Measurements from ENCODE around the gene PRR14.

The PRR14 gene

DNA sequence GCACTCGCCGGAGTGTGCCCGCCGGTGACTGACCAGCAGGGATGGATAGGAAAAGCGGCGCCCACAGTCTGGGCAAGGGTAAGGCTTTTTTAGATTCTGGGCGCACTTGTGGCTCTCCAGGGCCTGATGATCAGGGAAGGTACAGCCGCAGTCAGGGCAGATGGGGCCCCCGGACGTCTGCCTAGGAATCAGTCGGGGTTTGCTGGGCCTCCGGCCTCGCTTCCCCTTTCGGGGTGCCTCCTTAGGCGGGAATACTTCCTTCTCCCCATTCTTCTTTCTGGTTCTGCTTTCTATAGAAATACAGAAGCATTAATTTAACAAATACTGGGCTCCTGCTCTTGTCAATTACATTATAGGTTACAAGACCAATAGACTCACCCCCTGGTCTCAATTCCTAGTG lies 45.6 kb upstream of the PRR14 start (continued):
- TF ChIP-seq ZNF169 (tag by site-specific recombination; IDR thresholded peaks at IDR 0.05) (no peak), SALL2 (tag by site-specific recombination; IDR thresholded peaks at IDR 0.05; ENCODE audit: borderline replicate concordance) (no peak), ZNF558 (tag by site-specific recombination; IDR thresholded peaks at IDR 0.05) (no peak), SP3 (tag by site-specific recombination; IDR thresholded peaks at IDR 0.05) (no peak)
- TF ChIP-seq, protein P1, sequence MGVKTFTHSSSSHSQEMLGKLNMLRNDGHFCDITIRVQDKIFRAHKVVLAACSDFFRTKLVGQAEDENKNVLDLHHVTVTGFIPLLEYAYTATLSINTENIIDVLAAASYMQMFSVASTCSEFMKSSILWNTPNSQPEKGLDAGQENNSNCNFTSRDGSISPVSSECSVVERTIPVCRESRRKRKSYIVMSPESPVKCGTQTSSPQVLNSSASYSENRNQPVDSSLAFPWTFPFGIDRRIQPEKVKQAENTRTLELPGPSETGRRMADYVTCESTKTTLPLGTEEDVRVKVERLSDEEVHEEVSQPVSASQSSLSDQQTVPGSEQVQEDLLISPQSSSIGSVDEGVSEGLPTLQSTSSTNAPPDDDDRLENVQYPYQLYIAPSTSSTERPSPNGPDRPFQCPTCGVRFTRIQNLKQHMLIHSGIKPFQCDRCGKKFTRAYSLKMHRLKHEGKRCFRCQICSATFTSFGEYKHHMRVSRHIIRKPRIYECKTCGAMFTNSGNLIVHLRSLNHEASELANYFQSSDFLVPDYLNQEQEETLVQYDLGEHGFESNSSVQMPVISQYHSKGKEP (tag by site-specific recombination; IDR thresholded peaks at IDR 0.05), result no peak

DNA sequence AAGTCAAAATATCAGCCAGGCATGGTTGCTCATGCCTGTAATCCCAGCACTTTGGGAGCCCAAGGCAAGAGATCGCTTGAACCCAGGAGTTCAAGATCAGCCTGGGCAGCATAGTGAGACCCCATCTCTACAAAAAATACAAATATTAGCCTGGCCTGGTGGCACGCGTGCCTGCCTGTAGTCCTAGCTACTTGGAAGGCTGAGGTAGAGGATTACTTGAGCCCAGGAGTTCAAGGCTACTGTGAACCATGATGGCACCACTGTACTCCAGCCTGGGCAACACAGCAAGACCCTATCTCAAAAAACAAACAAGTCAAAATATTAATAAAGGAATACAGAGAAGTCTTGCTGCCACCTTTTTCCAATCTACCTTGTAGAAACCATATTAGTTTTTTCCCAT lies 44.8 kb upstream of the PRR14 start:
- H3K36me3 ChIP-seq (ENCODE audit: control insufficient read depth in 2 of 2, insufficient read depth in 1 of 2, low read length in 2 of 2), result peaks cover 37 to 72% of the 10 kb centered on the region in 2 experiments
- TF ChIP-seq ZNF121 (tag by site-specific recombination; IDR thresholded peaks at IDR 0.05) (peak; percentile 99), ZNF585B (tag by site-specific recombination; IDR thresholded peaks at IDR 0.05) (no peak)
- CTCF ChIA-PET, result interaction anchor here (1.1 to 4.3 kb wide), 2 partner anchors 8 to 14 kb away, joined by 3 to 29 read pairs; no protein-coding TSS in a partner anchor
- H3K4me1 ChIP-seq (ENCODE audit: control insufficient read depth, insufficient read depth, low read length), result no peaks in the 10 kb centered on the region
- no peaks in the 10 kb centered on the region for H3K9me3 ChIP-seq (ENCODE audit: control insufficient read depth, insufficient read depth, low read depth, low read length)
- no peak overlapping the region for H3K4me3 ChIP-seq (ENCODE audit: low read depth, low read length)
- POLR2A ChIA-PET, result no interaction called here
- H3K27ac ChIP-seq (ENCODE audit: extremely low read depth, low read depth, low read length), result no peak overlapping the region

DNA sequence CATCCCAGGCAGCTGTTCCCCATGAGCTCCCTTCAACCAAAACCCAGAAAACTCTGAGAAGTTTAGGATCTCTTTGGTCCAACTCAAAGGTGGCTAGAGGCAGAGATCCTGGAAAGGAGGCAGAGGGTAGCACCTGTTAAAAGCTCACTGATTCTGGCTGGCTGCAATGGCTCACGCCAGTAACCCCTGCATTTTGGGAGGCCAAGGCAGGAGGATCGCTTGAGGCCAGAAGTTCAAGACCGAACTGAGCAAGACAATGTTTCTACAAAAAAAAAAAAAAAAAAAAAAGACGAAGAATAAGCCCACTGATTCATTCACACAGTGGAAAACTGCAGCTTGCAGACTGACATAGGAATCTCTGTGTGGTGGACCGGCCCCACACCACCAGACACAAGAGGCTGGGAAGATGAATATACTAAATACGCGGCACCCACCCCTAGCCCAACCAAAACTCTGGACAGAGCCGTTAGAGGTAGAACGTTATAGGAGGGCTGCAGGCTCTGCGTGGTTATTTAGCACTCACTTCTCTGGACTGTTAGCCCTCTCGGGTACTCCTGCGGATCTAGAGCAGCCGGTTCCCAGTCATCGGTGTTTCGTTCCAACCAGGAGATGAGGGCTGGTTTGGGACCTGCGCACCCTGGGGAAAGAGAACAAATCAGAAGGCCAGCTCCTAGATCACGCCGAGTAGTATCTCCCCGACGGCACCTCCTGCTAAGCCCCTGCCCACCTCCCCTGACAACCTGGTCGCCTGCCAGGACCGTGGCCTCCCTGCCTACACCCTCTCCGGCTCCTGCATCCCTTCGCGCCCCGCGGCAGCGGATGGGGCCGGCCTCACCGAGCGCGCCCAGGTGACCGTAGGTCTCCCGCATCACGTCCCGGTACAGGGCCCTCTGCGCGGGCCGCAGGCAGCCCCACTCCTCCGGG lies 41.5 kb upstream of the PRR14 start:
- Histone ChIP-seq H3K4me3 (ENCODE audit: low read depth, low read length) (peak overlapping the region; percentile 81), H3K4me1 (ENCODE audit: control insufficient read depth, insufficient read depth, low read length) (no peaks in the 10 kb centered on the region), H3K36me3 (ENCODE audit: control insufficient read depth in 2 of 2, insufficient read depth in 1 of 2, low read length in 2 of 2) (peaks cover 30 to 47% of the 10 kb centered on the region in 2 experiments; a peak in 2 of 3 replicates), H3K27ac (ENCODE audit: extremely low read depth, low read depth, low read length) (peak overlapping the region; percentile 96), H3K9me3 (ENCODE audit: control insufficient read depth, insufficient read depth, low read depth, low read length) (no peaks in the 10 kb centered on the region)
- ChIA-PET CTCF (interaction anchor here (0.6 to 4.3 kb wide), 7 partner anchors 11 to 495 kb away, joined by 3 to 29 read pairs (median 4); partner anchors contain the start of genes DCTPP1 and ZNF764), POLR2A (interaction anchor here (0.6 to 2.6 kb wide), 24 partner anchors 8 to 785 kb away, joined by 3 to 18 read pairs (median 6); partner anchors contain the start of genes DCTPP1, FBRS, PRR14 and SRCAP)
- TF ChIP-seq GLI4 (tag by site-specific recombination; IDR thresholded peaks at IDR 0.05) (peak; percentile 84; the same call in 1 of the 2 replicates), REST (tag by site-specific recombination; IDR thresholded peaks at IDR 0.05) (no peak; the same call in 1 of the 2 replicates), PBX3 (CRISPR knock-in tag; IDR thresholded peaks at IDR 0.05) (0 out of 2 replicates have a peak, but pooled peaks have one; percentile 33), KLF1 (tag by site-specific recombination; IDR thresholded peaks at IDR 0.05) (peak; percentile 61), ZNF639 (tag by site-specific recombination; IDR thresholded peaks at IDR 0.05) (no peak), ZSCAN30 (tag by site-specific recombination; IDR thresholded peaks at IDR 0.05) (no peak), KLF17 (tag by site-specific recombination; IDR thresholded peaks at IDR 0.05) (peak; percentile 51; the same call in 1 of the 2 replicates)
- TF ChIP-seq, protein P2, sequence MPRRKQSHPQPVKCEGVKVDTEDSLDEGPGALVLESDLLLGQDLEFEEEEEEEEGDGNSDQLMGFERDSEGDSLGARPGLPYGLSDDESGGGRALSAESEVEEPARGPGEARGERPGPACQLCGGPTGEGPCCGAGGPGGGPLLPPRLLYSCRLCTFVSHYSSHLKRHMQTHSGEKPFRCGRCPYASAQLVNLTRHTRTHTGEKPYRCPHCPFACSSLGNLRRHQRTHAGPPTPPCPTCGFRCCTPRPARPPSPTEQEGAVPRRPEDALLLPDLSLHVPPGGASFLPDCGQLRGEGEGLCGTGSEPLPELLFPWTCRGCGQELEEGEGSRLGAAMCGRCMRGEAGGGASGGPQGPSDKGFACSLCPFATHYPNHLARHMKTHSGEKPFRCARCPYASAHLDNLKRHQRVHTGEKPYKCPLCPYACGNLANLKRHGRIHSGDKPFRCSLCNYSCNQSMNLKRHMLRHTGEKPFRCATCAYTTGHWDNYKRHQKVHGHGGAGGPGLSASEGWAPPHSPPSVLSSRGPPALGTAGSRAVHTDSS (tag by site-specific recombination; IDR thresholded peaks at IDR 0.05), result no peak
- TF ChIP-seq, protein P3, sequence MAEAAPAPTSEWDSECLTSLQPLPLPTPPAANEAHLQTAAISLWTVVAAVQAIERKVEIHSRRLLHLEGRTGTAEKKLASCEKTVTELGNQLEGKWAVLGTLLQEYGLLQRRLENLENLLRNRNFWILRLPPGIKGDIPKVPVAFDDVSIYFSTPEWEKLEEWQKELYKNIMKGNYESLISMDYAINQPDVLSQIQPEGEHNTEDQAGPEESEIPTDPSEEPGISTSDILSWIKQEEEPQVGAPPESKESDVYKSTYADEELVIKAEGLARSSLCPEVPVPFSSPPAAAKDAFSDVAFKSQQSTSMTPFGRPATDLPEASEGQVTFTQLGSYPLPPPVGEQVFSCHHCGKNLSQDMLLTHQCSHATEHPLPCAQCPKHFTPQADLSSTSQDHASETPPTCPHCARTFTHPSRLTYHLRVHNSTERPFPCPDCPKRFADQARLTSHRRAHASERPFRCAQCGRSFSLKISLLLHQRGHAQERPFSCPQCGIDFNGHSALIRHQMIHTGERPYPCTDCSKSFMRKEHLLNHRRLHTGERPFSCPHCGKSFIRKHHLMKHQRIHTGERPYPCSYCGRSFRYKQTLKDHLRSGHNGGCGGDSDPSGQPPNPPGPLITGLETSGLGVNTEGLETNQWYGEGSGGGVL (tag by site-specific recombination; IDR thresholded peaks at IDR 0.05), result peak; percentile 69
